ENCODE data around the gene LMO1.

Gene LMO1

DNA sequence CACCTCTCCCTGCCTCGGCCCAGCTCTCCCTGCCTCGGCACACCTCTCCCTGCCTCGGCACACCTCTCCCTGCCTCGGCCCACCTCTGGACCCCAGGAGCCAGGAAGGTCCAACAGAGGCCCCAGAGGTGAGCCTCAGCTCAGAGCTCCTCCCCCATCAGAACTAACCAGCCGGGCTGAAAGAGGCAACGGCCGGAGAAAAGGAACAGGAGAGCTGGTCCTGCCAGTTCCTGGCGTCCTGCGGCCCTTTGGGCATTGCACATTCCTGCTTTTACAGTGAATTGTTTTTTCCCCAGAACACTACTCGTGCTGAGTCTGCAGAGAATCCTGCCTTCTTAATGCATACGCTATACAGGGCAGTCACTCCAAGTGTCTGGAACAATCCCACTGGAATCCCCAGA lies 45.8 kb downstream of the LMO1 start:
- TF ChIP-seq, protein P1, sequence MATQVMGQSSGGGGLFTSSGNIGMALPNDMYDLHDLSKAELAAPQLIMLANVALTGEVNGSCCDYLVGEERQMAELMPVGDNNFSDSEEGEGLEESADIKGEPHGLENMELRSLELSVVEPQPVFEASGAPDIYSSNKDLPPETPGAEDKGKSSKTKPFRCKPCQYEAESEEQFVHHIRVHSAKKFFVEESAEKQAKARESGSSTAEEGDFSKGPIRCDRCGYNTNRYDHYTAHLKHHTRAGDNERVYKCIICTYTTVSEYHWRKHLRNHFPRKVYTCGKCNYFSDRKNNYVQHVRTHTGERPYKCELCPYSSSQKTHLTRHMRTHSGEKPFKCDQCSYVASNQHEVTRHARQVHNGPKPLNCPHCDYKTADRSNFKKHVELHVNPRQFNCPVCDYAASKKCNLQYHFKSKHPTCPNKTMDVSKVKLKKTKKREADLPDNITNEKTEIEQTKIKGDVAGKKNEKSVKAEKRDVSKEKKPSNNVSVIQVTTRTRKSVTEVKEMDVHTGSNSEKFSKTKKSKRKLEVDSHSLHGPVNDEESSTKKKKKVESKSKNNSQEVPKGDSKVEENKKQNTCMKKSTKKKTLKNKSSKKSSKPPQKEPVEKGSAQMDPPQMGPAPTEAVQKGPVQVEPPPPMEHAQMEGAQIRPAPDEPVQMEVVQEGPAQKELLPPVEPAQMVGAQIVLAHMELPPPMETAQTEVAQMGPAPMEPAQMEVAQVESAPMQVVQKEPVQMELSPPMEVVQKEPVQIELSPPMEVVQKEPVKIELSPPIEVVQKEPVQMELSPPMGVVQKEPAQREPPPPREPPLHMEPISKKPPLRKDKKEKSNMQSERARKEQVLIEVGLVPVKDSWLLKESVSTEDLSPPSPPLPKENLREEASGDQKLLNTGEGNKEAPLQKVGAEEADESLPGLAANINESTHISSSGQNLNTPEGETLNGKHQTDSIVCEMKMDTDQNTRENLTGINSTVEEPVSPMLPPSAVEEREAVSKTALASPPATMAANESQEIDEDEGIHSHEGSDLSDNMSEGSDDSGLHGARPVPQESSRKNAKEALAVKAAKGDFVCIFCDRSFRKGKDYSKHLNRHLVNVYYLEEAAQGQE (IDR thresholded peaks at IDR 0.05; ENCODE audit: insufficient read depth in 1 of 2, low read depth in 2 of 2, low read length in 2 of 2): no peak
- TF ChIP-seq POLR2AphosphoS5 (IDR thresholded peaks at IDR 0.05; ENCODE audit: low read depth, low read length): no peak
- no peak for TF ChIP-seq SIN3A (IDR thresholded peaks at IDR 0.05; ENCODE audit: borderline replicate concordance, insufficient read depth, low read length)
- no peak for TF ChIP-seq TAF1 (IDR thresholded peaks at IDR 0.05; ENCODE audit: borderline replicate concordance, insufficient read depth, low read length)
- no peak for TF ChIP-seq FOXP2 (optimal IDR thresholded peaks at IDR 0.05; ENCODE audit: borderline replicate concordance, extremely low read depth, extremely low read length, insufficient read depth)

GRCh38 chr11:8217136-8217535 lies 46.5 kb downstream of the LMO1 start:
- TF ChIP-seq POLR2AphosphoS5 (IDR thresholded peaks at IDR 0.05; ENCODE audit: low read depth, low read length): no peak
- no peak for TF ChIP-seq SIN3A (IDR thresholded peaks at IDR 0.05; ENCODE audit: borderline replicate concordance, insufficient read depth, low read length)
- TF ChIP-seq TAF1 (IDR thresholded peaks at IDR 0.05; ENCODE audit: borderline replicate concordance, insufficient read depth, low read length): no peak
- TF ChIP-seq, protein P1 (IDR thresholded peaks at IDR 0.05; ENCODE audit: insufficient read depth in 1 of 2, low read depth in 2 of 2, low read length in 2 of 2): no peak
- TF ChIP-seq FOXP2 (optimal IDR thresholded peaks at IDR 0.05; ENCODE audit: borderline replicate concordance, extremely low read depth, extremely low read length, insufficient read depth): no peak

DNA sequence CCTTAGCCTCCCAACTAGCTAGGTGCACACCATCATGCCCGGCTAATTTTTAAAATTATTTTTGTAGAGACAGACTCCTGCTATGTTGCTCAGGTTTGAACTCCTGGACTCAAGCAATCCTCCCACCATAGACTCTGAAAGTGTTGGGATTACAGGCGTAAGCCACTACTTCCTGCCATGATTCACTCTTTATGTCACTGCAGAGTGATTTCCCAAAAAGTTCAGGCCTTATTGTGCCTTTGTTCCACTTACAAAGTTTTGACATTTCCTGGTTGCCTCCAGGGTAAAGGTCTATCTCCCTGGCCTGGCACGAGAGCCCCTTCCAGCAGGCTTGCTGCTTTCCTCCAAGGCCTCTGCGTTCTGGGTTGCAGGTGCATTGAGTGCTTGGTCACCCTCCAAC lies 50.3 kb downstream of the LMO1 start:
- TF ChIP-seq SIN3A (IDR thresholded peaks at IDR 0.05; ENCODE audit: borderline replicate concordance, insufficient read depth, low read length) (no peak), POLR2AphosphoS5 (IDR thresholded peaks at IDR 0.05; ENCODE audit: low read depth, low read length) (no peak), FOXP2 (optimal IDR thresholded peaks at IDR 0.05; ENCODE audit: borderline replicate concordance, extremely low read depth, extremely low read length, insufficient read depth) (no peak), TAF1 (IDR thresholded peaks at IDR 0.05; ENCODE audit: borderline replicate concordance, insufficient read depth, low read length) (no peak)
- TF ChIP-seq, protein P1 (IDR thresholded peaks at IDR 0.05; ENCODE audit: insufficient read depth in 1 of 2, low read depth in 2 of 2, low read length in 2 of 2): no peak

DNA sequence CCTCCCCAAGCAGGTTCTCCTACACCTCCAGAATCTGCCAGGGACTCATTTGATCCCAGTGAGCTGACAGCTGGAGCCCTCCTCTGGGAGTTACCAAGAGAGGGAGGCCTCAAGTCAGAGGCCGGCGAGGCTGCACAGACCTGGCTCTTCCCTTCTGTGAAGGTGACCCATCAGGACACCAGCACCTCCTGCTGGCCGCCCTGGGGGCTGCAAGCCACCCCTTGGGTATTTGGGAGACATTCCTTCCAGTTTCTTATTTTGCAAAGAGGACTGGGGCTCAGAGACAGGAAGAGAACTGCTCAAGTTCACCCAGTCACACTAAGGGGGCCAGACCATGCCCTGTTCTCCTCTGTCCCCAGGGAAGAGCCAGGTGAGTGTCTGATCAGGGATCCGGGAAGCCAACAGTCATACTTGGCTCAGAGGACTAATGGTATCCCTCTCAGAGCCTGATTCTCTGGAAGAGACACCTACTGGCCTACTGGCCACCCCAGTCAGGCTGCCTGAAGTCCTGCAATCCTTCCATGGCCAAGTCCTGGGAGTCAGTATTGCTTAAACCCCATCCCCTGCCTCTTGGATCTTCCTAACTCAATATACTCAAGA lies 54.4 kb downstream of the LMO1 start:
- TF ChIP-seq FOXP2 (optimal IDR thresholded peaks at IDR 0.05; ENCODE audit: borderline replicate concordance, extremely low read depth, extremely low read length, insufficient read depth): no peak
- no peak for TF ChIP-seq SIN3A (IDR thresholded peaks at IDR 0.05; ENCODE audit: borderline replicate concordance, insufficient read depth, low read length)
- TF ChIP-seq TAF1 (IDR thresholded peaks at IDR 0.05; ENCODE audit: borderline replicate concordance, insufficient read depth, low read length): no peak
- TF ChIP-seq, protein P1 (IDR thresholded peaks at IDR 0.05; ENCODE audit: insufficient read depth in 1 of 2, low read depth in 2 of 2, low read length in 2 of 2): no peak
- no peak for TF ChIP-seq POLR2AphosphoS5 (IDR thresholded peaks at IDR 0.05; ENCODE audit: low read depth, low read length)
